DND-41 (cell line): ENCODE data around the gene SHISA2.

Source experiments
- ATAC-seq: fragments of 200-7000 bp; cut with Tn5 transposase; 3 replicates; pipeline ENCODE4 v1.9.1; 2021; ENCODE audit warnings: low read depth; ENCODE audit not compliant: insufficient read depth
- DNase-seq: peaks from one replicate; pipeline ENCODE4 v3.0.0-alpha.2; 2020
- H2AFZ ChIP-seq: 2 replicates; pipeline ENCODE4 v1.6.0; 2012; ENCODE audit warnings: low read depth, low read length
- H3K27ac ChIP-seq: 2 replicates; pipeline ENCODE4 v1.5.1; 2012; ENCODE audit warnings: low read length, inconsistent platforms
- H3K27me3 ChIP-seq: fragments of 200-600 bp; sonication (generic); 2 replicates; pipeline ENCODE4 v1.6.0; 2012; ENCODE audit warnings: low read length, mild to moderate bottlenecking, inconsistent platforms; ENCODE audit not compliant: insufficient read depth, poor library complexity
- H3K36me3 ChIP-seq: 2 replicates; pipeline ENCODE4 v1.5.1; 2012; ENCODE audit warnings: low read length, inconsistent platforms; ENCODE audit not compliant: insufficient read depth
- H3K4me1 ChIP-seq: 2 replicates; pipeline ENCODE4 v1.5.1; 2012; ENCODE audit warnings: mild to moderate bottlenecking, low read length; ENCODE audit not compliant: insufficient read depth
- H3K4me2 ChIP-seq: 2 replicates; pipeline ENCODE4 v1.6.0; 2012; ENCODE audit warnings: mild to moderate bottlenecking, moderate library complexity, low read length, inconsistent platforms; ENCODE audit not compliant: insufficient read depth
- H3K4me3 ChIP-seq, 2 experiments: fragments of 200-600 bp in 1 of 2; shearing (Covaris generic) in 1 of 2; 2 replicates each; pipeline ENCODE4 v1.5.1; 2012 to 2016; ENCODE audit warnings: inconsistent platforms in 2 of 2, low read length in 2 of 2, mild to moderate bottlenecking in 2 of 2, low read depth in 1 of 2, moderate library complexity in 1 of 2
- H3K79me2 ChIP-seq: 2 replicates; pipeline ENCODE4 v1.6.0; 2012; ENCODE audit warnings: low read length, inconsistent platforms; ENCODE audit not compliant: insufficient read depth
- H3K9ac ChIP-seq: 2 replicates; pipeline ENCODE4 v1.6.0; 2012; ENCODE audit warnings: low read depth, mild to moderate bottlenecking, inconsistent platforms, low read length, moderate library complexity
- H3K9me3 ChIP-seq: 2 replicates; pipeline ENCODE4 v1.5.1; 2012; ENCODE audit warnings: low read length, moderate library complexity, mild to moderate bottlenecking, inconsistent platforms; ENCODE audit not compliant: insufficient read depth, severe bottlenecking
- H4K20me1 ChIP-seq: 2 replicates; pipeline ENCODE4 v1.6.0; 2012; ENCODE audit warnings: low read length; ENCODE audit not compliant: insufficient read depth
- CTCF ChIP-seq: IDR thresholded peaks from 2 replicates; pipeline ENCODE4 v1.5.1; 2012; ENCODE audit warnings: borderline replicate concordance, low read length, moderate library complexity, mild to moderate bottlenecking; ENCODE audit not compliant: poor library complexity, severe bottlenecking; ENCODE audit errors: extremely low read depth
- EZH2 ChIP-seq: IDR thresholded peaks from 3 replicates; pipeline ENCODE4 v1.6.1; 2012; ENCODE audit warnings: borderline replicate concordance, low read depth, mild to moderate bottlenecking, moderate library complexity, low read length, inconsistent platforms; ENCODE audit not compliant: severe bottlenecking

SHISA2 gene

GRCh38 chr13:26019881-26020870 is 31.6 kb downstream of the SHISA2 start:
- Histone ChIP-seq H3K4me3 (no peak overlapping the region), H3K27ac (peak overlapping the region; percentile 8), H3K4me1 (peaks cover 27% of the 10 kb centered on the region), H3K9ac (no peak overlapping the region), H3K27me3 (no peaks in the 10 kb centered on the region), H3K9me3 (no peaks in the 10 kb centered on the region), H3K4me2 (no peak overlapping the region), H3K79me2 (no peaks in the 10 kb centered on the region), H3K36me3 (no peaks in the 10 kb centered on the region), H4K20me1 (no peaks in the 10 kb centered on the region), H2AFZ (0 out of 2 replicates have a peak overlapping the region, but pooled peaks have one; percentile 7)
- no peak for TF ChIP-seq EZH2
- no peak for TF ChIP-seq CTCF
- DNase-seq (peak; percentile 24), ATAC-seq (peak; percentile 67)

GRCh38 chr13:26019251-26019650 is 32.6 kb downstream of the SHISA2 start:
- H3K79me2 ChIP-seq, result no peaks in the 10 kb centered on the region
- no peak for ATAC-seq

GRCh38 chr13:26017932-26018665 is 33.7 kb downstream of the SHISA2 start:
- no peaks in the 10 kb centered on the region for H3K79me2 ChIP-seq
- H3K4me1 ChIP-seq, result peaks cover 27% of the 10 kb centered on the region
- 0 out of 2 replicates have a peak overlapping the region, but pooled peaks have one; percentile 53 for H3K27ac ChIP-seq
- H3K27me3 ChIP-seq, result no peaks in the 10 kb centered on the region
- no peak overlapping the region for H3K9ac ChIP-seq
- TF ChIP-seq CTCF (no peak), EZH2 (no peak)
- no peaks in the 10 kb centered on the region for H4K20me1 ChIP-seq
- no peak overlapping the region for H3K4me3 ChIP-seq
- ATAC-seq (no peak; the same call in 2 of the 3 replicates), DNase-seq (no peak)
- H3K4me2 ChIP-seq, result no peak overlapping the region
- H2AFZ ChIP-seq, result 0 out of 2 replicates have a peak overlapping the region, but pooled peaks have one; percentile 35
- H3K9me3 ChIP-seq, result no peaks in the 10 kb centered on the region
- H3K36me3 ChIP-seq, result no peaks in the 10 kb centered on the region

More at GRCh38 chr13:26019251-26019650, 32.6 kb downstream of the SHISA2 start:
- no peak overlapping the region for H2AFZ ChIP-seq
- H3K4me1 ChIP-seq, result peaks cover 27% of the 10 kb centered on the region
- no peaks in the 10 kb centered on the region for H3K36me3 ChIP-seq
- no peaks in the 10 kb centered on the region for H3K27me3 ChIP-seq
- H4K20me1 ChIP-seq, result no peaks in the 10 kb centered on the region
- no peak overlapping the region for H3K4me2 ChIP-seq
- H3K27ac ChIP-seq, result no peak overlapping the region
- H3K9ac ChIP-seq, result no peak overlapping the region
- no peaks in the 10 kb centered on the region for H3K9me3 ChIP-seq
- no peak for DNase-seq
- TF ChIP-seq CTCF, result no peak
- TF ChIP-seq EZH2, result no peak
- no peak overlapping the region for H3K4me3 ChIP-seq
